GM18951 (cell line): Measurements from ENCODE around the gene NIPSNAP3A.
"Not testable (repeated sequence)": the region's sequence is repeated elsewhere in the genome, so short reads cannot be mapped to it uniquely, and the experiment has no call there.

ENCODE experiments used
- POLR2A ChIP-seq: IDR thresholded peaks from 4 replicates; pipeline ENCODE4 v1.6.1; 2011; ENCODE audit warnings: mild to moderate bottlenecking; ENCODE audit not compliant: insufficient read length, insufficient read depth; ENCODE audit errors: extremely low read depth
- in situ Hi-C: fragments of 300-500 bp; cut with MboI; formaldehyde crosslinking; loops from one replicate; pipeline ENCODE4 v1.12.0; 2022; ENCODE audit warnings: low sequenced_read_pairs, mixed read lengths, inconsistent platforms; ENCODE audit not compliant: unreplicated experiment

Gene NIPSNAP3A

DNA sequence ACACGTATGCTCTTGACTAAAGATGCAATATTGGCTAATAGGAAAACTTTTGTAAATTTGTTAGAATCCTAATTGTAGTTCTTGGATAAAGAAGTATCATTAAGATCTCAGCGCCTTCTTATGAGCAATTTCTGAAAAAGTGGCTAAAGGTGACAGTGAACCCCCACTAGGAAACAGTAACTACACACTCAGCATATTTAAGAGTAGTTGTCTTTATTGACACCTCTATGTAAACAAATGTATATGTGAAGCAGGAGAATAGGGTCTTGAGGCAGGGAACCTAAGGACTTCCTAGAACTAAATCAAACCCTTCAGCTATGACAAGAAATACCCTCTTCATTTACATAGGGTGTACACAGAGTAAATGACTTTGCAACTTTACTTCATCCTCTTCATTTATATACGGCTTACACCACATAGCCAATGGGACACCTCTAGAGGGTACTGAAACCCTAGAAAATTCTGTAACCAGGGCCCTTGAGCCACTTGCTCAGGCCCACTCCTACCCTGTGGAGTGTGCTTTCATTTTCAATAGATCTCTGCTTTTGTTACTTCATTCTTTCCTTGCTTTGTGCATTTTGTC is 2.8 kb downstream of the NIPSNAP3A start:
- in situ Hi-C loops, result no loop called here
- no peak for TF ChIP-seq POLR2A

DNA sequence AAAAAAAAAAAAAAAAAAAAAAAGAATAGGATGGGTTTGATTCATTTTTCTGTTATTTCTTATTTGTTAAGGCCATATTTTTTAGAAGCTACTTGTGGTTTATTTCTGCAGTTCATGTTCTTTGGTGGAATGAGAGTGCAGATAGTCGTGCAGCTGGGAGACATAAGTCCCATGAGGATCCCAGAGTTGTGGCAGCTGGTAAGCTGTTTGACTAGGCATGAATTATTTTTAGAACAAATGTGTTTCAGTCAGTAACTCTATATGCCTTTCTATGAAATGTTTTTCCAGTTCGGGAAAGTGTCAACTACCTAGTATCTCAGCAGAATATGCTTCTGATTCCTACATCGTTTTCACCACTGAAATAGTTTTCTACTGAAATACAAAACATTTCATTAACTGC is 11.5 kb downstream of the NIPSNAP3A start:
- in situ Hi-C loops, result no loop called here
- TF ChIP-seq POLR2A, result no peak

DNA sequence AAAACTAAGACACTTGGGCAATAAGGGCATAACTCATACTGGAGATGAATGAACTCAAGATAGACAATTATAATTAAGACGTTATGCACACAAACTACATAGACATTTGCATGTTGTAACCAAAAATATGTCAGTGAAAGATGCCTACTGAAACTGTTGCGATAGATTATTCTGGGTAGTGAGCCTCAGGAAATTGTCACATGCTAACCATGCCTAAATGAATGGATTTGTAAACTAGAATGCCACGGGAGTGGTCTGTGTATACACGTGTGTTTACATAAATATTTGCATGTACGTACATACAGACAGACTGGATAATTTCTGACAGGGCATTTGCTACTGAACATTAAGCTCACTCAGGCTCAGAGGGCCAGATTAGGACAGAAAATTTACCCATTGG is 17.7 kb downstream of the NIPSNAP3A start:
- TF ChIP-seq POLR2A, result no peak
- in situ Hi-C loops, result no loop called here

DNA sequence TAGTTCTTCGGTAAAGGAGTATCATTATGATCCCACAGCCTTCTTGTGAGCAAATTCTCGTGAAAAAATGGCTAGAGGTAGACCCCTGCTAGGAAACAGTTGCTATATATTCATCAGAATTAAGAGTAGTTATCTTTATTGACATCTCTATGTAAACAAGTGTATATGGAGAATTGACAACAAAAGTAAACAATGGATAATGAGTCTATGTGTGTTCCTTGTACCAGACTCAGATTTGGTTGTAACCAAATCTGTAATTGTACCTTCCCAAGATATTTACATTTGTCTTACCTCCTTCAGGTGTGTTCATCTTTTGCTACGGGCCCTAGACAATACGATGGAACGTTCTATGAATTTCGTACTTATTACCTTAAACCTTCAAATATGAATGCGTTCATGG is 18.5 kb downstream of the NIPSNAP3A start:
- TF ChIP-seq POLR2A, result no peak
- in situ Hi-C loops, result no loop called here

DNA sequence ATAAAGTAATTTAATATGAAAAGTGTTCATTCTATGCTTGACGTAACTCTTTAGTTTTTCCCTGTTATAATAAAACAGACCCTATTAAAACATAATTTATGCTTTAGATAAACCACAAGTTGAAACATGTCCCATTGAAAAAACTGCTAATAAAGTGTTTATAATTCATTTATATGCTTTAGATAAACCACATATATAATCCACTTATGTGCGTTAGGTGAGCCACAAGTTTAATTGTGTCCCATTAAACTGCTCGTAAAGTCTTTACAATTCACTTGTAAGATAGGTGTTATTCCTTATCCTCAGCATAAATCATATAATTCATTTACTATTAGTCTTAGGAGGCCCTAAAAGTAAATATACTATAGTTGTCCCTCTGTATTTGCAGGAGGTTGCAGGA is 20.0 kb downstream of the NIPSNAP3A start:
- TF ChIP-seq POLR2A, result no peak
- in situ Hi-C loops, result no loop called here

DNA sequence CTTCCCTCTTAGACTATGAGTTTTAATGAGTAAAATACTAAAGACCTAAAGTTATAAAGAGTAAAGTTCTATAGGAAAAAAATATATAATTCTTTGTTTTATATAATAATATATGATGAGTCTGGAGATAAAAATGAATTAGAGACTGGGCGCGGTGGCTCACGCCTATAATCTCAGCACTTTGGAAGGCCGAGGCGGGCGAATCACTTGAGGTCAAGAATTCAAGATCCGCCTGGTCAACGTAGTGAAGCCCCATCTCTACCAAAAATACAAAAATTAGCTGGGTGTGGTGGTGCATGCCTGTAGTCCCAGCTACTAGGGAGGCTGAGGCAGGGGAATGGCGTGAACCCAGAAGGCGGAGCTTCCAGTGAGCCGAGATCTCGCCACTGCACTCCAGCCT is 21.5 kb downstream of the NIPSNAP3A start:
- in situ Hi-C loops, result not testable (repeated sequence)

DNA sequence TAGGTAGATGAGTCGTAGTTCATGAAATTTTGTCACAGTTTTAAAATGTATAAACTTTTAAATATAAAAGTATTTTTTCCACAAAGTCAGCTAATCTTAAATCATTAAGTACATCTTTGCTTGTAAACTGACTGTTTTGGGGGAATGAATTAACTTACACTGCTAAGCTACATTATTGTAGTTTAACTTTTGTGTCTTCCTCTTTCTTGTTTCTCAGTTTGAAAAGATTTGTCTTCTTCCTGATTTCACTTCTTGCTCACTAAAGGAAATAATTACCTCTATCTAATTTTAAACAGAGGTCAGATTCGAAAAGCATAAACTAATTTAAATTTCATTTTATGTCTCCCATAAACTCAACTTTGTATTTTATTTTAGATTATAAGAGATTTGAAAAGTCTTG is 22.2 kb downstream of the NIPSNAP3A start:
- no peak for TF ChIP-seq POLR2A
- in situ Hi-C loops, result no loop called here

DNA sequence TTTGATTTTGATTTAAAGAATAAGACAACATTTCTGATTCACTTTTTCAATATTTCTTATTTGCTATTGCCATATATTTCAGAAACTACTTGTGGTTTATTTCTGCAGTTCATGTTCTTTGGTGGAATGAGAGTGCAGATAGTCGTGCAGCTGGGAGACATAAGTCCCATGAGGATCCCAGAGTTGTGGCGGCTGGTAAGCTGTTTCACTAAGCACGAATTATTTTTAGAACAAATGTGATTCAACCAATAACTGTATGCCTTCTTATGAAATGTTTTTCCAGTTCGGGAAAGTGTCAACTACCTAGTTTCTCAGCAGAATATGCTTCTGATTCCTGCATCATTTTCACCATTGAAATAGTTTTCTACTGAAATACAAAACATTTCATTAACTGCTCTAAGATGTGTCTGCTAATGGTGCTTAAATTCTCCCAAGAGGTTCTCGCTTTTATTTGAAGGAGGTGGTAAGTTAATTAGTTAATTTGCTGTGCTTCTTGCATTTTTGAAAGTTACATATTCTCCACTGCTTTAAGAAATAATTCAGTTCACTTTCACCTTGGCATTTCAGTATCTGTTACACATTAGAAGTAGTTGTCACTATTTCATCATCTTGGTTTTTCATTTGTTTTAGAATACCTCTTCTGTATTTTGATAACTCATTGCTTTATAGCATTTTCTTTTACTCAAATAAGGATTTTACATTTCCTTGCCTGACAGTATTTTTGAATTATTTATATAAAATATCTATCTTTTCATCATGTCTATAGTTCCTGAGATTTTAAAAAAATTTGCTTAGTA is 25.4 kb downstream of the NIPSNAP3A start:
- in situ Hi-C loops, result no loop called here

DNA sequence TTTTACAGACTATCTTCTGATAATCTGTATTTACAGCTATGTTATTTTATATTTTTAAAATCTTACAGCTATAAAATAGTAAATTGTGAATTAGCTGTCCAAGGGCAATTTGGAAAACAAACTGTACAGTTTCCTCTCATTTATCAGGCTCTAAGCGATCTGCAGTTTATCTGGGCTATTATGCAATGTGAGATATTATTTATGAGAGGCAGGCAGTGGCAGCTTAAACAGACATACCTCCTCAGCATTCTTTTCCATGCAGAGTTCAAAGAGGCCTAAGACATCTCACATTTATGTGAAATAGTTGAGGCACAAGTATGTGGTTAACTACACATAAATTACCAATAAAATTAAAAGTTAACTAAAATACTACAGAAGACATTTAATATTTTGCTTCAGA is 26.6 kb downstream of the NIPSNAP3A start:
- TF ChIP-seq POLR2A, result no peak
- in situ Hi-C loops, result no loop called here

More for the DNA sequence above, 25.4 kb downstream of the NIPSNAP3A start:
- no peak for TF ChIP-seq POLR2A

DNA sequence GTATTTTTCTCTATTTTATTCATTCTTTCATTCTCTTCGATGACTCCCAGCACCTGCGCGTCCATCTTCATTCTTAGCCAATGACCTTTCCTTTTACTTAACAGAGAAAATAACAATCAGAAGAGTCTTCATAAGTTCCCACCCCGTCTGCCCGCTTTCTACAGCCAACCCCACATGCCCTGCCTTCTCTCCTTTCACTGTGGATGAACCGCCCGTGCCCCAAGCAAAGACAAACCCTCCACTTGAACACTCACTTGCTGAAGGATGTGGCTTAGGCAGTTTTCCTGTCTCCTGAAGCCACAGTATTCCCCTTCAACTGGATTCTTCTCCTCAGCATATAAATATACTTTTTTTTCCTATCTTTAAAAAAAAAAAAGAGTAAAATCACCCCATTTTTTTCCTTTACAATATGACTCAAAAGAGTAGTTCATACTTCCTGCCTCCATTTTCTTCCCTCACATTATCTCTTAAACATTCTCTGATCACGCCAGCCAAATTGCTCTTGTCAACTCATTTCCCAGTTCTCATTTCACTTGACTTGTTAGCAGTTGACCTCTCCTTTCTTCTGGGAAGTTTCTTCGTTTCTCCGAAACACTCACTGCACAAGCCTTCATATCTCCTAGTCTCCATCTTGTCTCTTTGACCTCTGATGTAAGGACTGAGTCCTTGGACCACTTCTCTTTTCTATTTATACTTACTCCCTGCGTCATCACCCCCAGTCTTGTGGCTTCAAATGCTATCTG is 27.5 kb downstream of the NIPSNAP3A start:
- in situ Hi-C loops, result loop anchor here (25.0 kb wide), 1 partner anchor 637 kb away; no protein-coding TSS in a partner anchor
- no peak for TF ChIP-seq POLR2A

DNA sequence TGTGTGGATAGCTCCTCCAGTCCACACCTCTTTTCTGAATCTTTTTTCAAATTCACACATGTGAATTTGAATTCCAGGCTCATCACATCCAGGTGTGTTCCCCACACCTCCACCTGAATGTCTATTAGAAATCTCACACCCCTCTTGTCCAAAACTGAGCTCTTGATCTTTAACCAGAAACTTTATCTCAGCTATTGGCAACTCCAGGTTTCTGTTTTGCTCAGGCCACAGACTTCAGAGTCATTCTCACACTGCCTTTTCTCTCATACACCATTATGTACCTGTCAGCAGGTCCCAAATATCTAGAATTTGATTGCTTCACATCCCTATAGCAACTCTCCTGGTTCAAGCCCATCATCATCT is 28.1 kb downstream of the NIPSNAP3A start:
- no peak for TF ChIP-seq POLR2A
- in situ Hi-C loops, result loop anchor here (25.0 kb wide), 1 partner anchor 637 kb away; no protein-coding TSS in a partner anchor

DNA sequence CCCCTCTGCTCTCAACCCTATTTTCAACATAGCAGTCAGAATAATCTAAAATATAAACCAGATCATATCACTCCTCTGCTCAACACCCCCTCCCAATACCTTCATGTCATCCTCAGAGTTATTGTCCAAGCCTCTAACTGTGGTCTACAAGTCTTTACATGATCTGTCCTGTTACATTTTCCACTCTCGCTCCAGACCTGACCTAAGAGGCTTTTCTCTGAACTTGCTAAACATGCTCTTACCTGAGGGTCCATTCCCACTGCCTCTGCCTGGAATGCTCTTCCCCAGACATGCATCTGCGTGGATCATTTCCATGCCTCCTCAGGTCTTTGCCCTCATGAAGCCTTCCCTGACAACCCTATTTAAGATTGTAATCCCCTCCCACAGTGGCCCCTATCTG is 28.5 kb downstream of the NIPSNAP3A start:
- TF ChIP-seq POLR2A, result no peak
- in situ Hi-C loops, result loop anchor here (25.0 kb wide), 1 partner anchor 636 kb away; no protein-coding TSS in a partner anchor

DNA sequence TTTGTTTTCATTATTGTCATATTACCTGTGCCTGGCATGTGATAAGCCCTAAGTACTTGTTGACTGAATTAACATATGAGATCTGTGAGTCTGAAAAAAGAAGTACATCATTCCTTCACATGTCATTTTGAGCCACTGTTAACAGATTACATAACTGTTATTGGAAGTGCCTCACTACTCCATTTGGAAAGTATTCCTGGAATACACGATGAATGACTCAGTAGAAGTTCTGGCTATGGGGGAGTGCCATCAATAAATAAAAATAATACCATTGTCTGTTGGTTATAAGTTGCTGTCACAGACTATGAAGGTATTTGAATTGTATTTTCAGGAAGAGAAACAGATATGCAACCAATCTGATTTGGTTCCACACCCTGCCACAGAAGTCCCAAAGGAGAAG is 29.3 kb downstream of the NIPSNAP3A start:
- no peak for TF ChIP-seq POLR2A
- in situ Hi-C loops, result loop anchor here (25.0 kb wide), 1 partner anchor 636 kb away; no protein-coding TSS in a partner anchor
